GM19452 (cell line): ENCODE measurements around the gene SRPRB.

Experiments used
- ATAC-seq: cut with Tn5 transposase; IDR thresholded peaks from one replicate; pipeline ENCODE4 v1.9.1; 2021; ENCODE audit not compliant: unreplicated experiment

Gene SRPRB

GRCh38 chr3:133864616-133865015 lies 59.0 kb downstream of the SRPRB start:
- ATAC-seq, result no peak

GRCh38 chr3:133865136-133865855 lies 59.7 kb downstream of the SRPRB start:
- no peak for ATAC-seq

- no peak for ATAC-seq
These were observed 60.5 kb downstream of the SRPRB start for GRCh38 chr3:133866141-133866540.

- no peak for ATAC-seq
These were observed 62.6 kb downstream of the SRPRB start for GRCh38 chr3:133868186-133868585.

GRCh38 chr3:133868758-133869475 lies 63.3 kb downstream of the SRPRB start:
- ATAC-seq, result no peak

- no peak for ATAC-seq
These were observed 64.0 kb downstream of the SRPRB start for GRCh38 chr3:133869586-133869985.

GRCh38 chr3:133870822-133871221 lies 65.2 kb downstream of the SRPRB start:
- no peak for ATAC-seq
